Esophagus muscularis mucosa (tissue), 3 donors: ENCODE results near the gene SV2B.

Source experiments
- POLR2A ChIP-seq: fragments of 450-650 bp; IDR thresholded peaks from one replicate; pipeline ENCODE4 v1.6.1; 2017; ENCODE audit warnings: antibody characterized with exemption, moderate library complexity, mild to moderate bottlenecking, low read depth
- POLR2AphosphoS5 ChIP-seq, 2 donors: sonication (generic); formaldehyde crosslinking; IDR thresholded peaks; one replicate each; pipeline ENCODE4 v1.6.1; 2017; ENCODE audit warnings: antibody characterized with exemption in 2 of 2
- TF ChIP-seq, protein P1 (sequence below), 3 experiments: fragments of 200-600 bp in 2 of 3; fragments of 450-650 bp in 1 of 3; sonication (generic) in 2 of 3; IDR thresholded peaks; one replicate each; pipeline ENCODE4 v1.5.1; 2017 to 2019; ENCODE audit warnings: antibody characterized with exemption in 3 of 3, mild to moderate bottlenecking in 2 of 3, moderate library complexity in 1 of 3

DNA sequence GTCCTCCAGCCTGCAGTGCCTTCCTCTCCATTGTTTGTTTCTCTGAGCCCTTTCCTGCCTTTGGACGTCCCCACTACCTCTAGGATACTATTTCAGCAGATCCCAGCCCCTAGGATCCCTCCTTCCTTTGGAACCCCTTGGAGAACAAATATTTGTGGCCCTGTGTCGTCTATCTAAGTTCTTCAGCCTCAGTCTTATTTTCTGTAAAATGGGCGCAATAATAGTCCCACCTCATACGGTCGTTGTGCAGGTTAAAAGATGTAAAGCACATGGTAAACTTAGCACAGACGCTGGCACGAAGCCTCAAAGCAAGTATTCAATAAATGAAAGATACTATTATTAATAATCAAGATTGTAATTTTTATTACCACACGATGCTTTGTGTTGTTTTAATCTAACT lies 122.0 kb downstream of the SV2B start:
- TF ChIP-seq, protein P1, sequence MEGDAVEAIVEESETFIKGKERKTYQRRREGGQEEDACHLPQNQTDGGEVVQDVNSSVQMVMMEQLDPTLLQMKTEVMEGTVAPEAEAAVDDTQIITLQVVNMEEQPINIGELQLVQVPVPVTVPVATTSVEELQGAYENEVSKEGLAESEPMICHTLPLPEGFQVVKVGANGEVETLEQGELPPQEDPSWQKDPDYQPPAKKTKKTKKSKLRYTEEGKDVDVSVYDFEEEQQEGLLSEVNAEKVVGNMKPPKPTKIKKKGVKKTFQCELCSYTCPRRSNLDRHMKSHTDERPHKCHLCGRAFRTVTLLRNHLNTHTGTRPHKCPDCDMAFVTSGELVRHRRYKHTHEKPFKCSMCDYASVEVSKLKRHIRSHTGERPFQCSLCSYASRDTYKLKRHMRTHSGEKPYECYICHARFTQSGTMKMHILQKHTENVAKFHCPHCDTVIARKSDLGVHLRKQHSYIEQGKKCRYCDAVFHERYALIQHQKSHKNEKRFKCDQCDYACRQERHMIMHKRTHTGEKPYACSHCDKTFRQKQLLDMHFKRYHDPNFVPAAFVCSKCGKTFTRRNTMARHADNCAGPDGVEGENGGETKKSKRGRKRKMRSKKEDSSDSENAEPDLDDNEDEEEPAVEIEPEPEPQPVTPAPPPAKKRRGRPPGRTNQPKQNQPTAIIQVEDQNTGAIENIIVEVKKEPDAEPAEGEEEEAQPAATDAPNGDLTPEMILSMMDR (IDR thresholded peaks at IDR 0.05), result no peak
- TF ChIP-seq POLR2A, result no peak
- no peak for TF ChIP-seq POLR2AphosphoS5 (IDR thresholded peaks at IDR 0.05)
